ENCODE data around the gene PCID2. TPM values are rescaled to one million over a fixed set of nuclear protein-coding genes. Genes with fewer than 3 reads are reported as not detected.
"Not testable (repeated sequence)": the region's sequence is repeated elsewhere in the genome, so short reads cannot be mapped to it uniquely, and the experiment has no call there.

The PCID2 gene
- total RNA-seq = 10 to 100 TPM; 46.8 to 55.4 TPM

- DNase-seq (ENCODE audit: low spot score) = peak; percentile 68
- no peak for TF ChIP-seq CTCF (IDR thresholded peaks at IDR 0.05)
- H3K27ac ChIP-seq = peak within 1 kb of the TSS; percentile 97 to 98
- no peaks in the 10 kb centered on the region for H3K9me3 ChIP-seq
- no peaks in the 10 kb centered on the region for H3K36me3 ChIP-seq
- no peaks in the 10 kb centered on the region for H3K27me3 ChIP-seq (replicated peaks; ENCODE audit: insufficient read depth)
- peak within 1 kb of the TSS; percentile 82 for H3K4me3 ChIP-seq
- H3K4me1 ChIP-seq (ENCODE audit: control insufficient read depth in 1 of 2, low read depth in 2 of 2) = peaks cover 22 to 67% of the 10 kb centered on the region in 2 donors
- ATAC-seq (ENCODE audit: insufficient number of reproducible peaks, low FRiP score, low read depth) = peak; percentile 78
Observed at GRCh38 chr13:113208421-113209335, at the start of gene PCID2. Gene PCID2, minus strand, starts transcription at chr13:113208669. Its CDS starts 35 bp downstream, at chr13:113208634.

- H3K4me3 ChIP-seq; H3K4me1 ChIP-seq (ENCODE audit: control insufficient read depth in 1 of 2, low read depth in 2 of 2); H3K27ac ChIP-seq; H3K9me3 ChIP-seq; H3K27me3 ChIP-seq (replicated peaks; ENCODE audit: insufficient read depth); ATAC-seq (ENCODE audit: insufficient number of reproducible peaks, low FRiP score, low read depth); DNase-seq (ENCODE audit: low spot score): not testable (repeated sequence)
- H3K36me3 ChIP-seq = peaks cover 55% of the 10 kb centered on the region
Observed at GRCh38 chr13:113257908-113258307, 49.4 kb upstream of the PCID2 start.

GRCh38 chr13:113252516-113253095 lies 44.1 kb upstream of the PCID2 start:
- no peak for DNase-seq (ENCODE audit: low spot score)
- Histone ChIP-seq H3K27ac (no peak overlapping the region), H3K4me1 (ENCODE audit: control insufficient read depth in 1 of 2, low read depth in 2 of 2) (no peaks in the 10 kb centered on the region), H3K27me3 (replicated peaks; ENCODE audit: insufficient read depth) (no peaks in the 10 kb centered on the region), H3K4me3 (no peak overlapping the region), H3K9me3 (no peaks in the 10 kb centered on the region), H3K36me3 (peaks cover 68% of the 10 kb centered on the region)
- ATAC-seq (ENCODE audit: insufficient number of reproducible peaks, low FRiP score, low read depth) = no peak
- TF ChIP-seq CTCF (IDR thresholded peaks at IDR 0.05) = no peak

- Histone ChIP-seq H3K4me1 (ENCODE audit: control insufficient read depth in 1 of 2, low read depth in 2 of 2) (no peaks in the 10 kb centered on the region), H3K27ac (no peak overlapping the region), H3K36me3 (peaks cover 73% of the 10 kb centered on the region), H3K27me3 (replicated peaks; ENCODE audit: insufficient read depth) (no peaks in the 10 kb centered on the region), H3K9me3 (no peaks in the 10 kb centered on the region), H3K4me3 (no peak overlapping the region)
- no peak for TF ChIP-seq CTCF (IDR thresholded peaks at IDR 0.05)
- ATAC-seq (ENCODE audit: insufficient number of reproducible peaks, low FRiP score, low read depth) (no peak), DNase-seq (ENCODE audit: low spot score) (no peak)
Observed at GRCh38 chr13:113245849-113246796, 37.7 kb upstream of the PCID2 start.

- Histone ChIP-seq H3K27ac (no peak overlapping the region), H3K9me3 (no peaks in the 10 kb centered on the region), H3K27me3 (replicated peaks; ENCODE audit: insufficient read depth) (no peaks in the 10 kb centered on the region), H3K36me3 (peaks cover 66% of the 10 kb centered on the region), H3K4me3 (no peak overlapping the region), H3K4me1 (ENCODE audit: control insufficient read depth in 1 of 2, low read depth in 2 of 2) (no peaks in the 10 kb centered on the region)
- DNase-seq (ENCODE audit: low spot score) (no peak), ATAC-seq (ENCODE audit: insufficient number of reproducible peaks, low FRiP score, low read depth) (no peak)
- TF ChIP-seq CTCF (IDR thresholded peaks at IDR 0.05) = no peak
Observed at GRCh38 chr13:113243847-113244246, 35.4 kb upstream of the PCID2 start.

GRCh38 chr13:113241623-113242022 lies 33.2 kb upstream of the PCID2 start:
- not testable (repeated sequence) for DNase-seq (ENCODE audit: low spot score); H3K9me3 ChIP-seq; H3K4me1 ChIP-seq (ENCODE audit: control insufficient read depth in 1 of 2, low read depth in 2 of 2); H3K27me3 ChIP-seq (replicated peaks; ENCODE audit: insufficient read depth); ATAC-seq (ENCODE audit: insufficient number of reproducible peaks, low FRiP score, low read depth); H3K27ac ChIP-seq; H3K4me3 ChIP-seq
- H3K36me3 ChIP-seq = peaks cover 64% of the 10 kb centered on the region
